Calu3 (cell line): ENCODE measurements around the gene ARHGEF26. TPM values are rescaled to one million over a fixed set of nuclear protein-coding genes. Genes with fewer than 3 reads are reported as not detected.

Source experiments
- BruUV-seq: library from RNA; stranded (reverse); fragments of 400-500 nt; replicated peaks from 2 replicates; lab custom pipeline; 2021; lab: Mats Ljungman, UMichigan
- CTCF ChIA-PET: fragments of 300-600 bp; sonication (Branson Sonifier 250); formaldehyde crosslinking; loops from one replicate; lab custom pipeline; 2022; ENCODE audit warnings: antibody characterized with exemption; lab: Charles Lee
- DNase-seq: peaks from one replicate; pipeline ENCODE4 v3.0.0; 2022
- H3K27ac Mint-ChIP-seq: one replicate; pipeline ENCODE4 v1.8.0; 2022; ENCODE audit warnings: mixed read lengths; ENCODE audit not compliant: unreplicated experiment
- H3K27me3 Mint-ChIP-seq: one replicate; pipeline ENCODE4 v1.8.0; 2022; ENCODE audit warnings: mixed read lengths; ENCODE audit not compliant: unreplicated experiment
- H3K36me3 Mint-ChIP-seq: one replicate; pipeline ENCODE4 v1.8.0; 2022; ENCODE audit warnings: mild to moderate bottlenecking, moderate library complexity, mixed read lengths; ENCODE audit not compliant: insufficient read depth, unreplicated experiment
- H3K4me1 Mint-ChIP-seq: one replicate; pipeline ENCODE4 v1.8.0; 2022; ENCODE audit warnings: mild to moderate bottlenecking, low read depth, mixed read lengths; ENCODE audit not compliant: unreplicated experiment
- H3K4me3 Mint-ChIP-seq: one replicate; pipeline ENCODE4 v1.8.0; 2022; ENCODE audit warnings: mild to moderate bottlenecking, low read depth, moderate library complexity, mixed read lengths; ENCODE audit not compliant: unreplicated experiment
- H3K9me3 Mint-ChIP-seq: one replicate; pipeline ENCODE4 v1.8.0; 2022; ENCODE audit warnings: low read depth, mixed read lengths; ENCODE audit not compliant: unreplicated experiment
- CTCF ChIP-seq: fragments of 200-600 bp; IDR thresholded peaks from one replicate; pipeline ENCODE4 v1.8.0; 2022; ENCODE audit warnings: antibody characterized with exemption; ENCODE audit not compliant: unreplicated experiment
- intact Hi-C: fragments of 100-400 bp; cut with micrococcal nuclease; formaldehyde crosslinking; loops from one replicate; pipeline ENCODE4 v1.10.0; 2022; ENCODE audit not compliant: unreplicated experiment
- total RNA-seq: library from RNA; stranded (reverse); gene quantifications from 2 replicates; pipeline ENCODE4 v1.2.3, GENCODE V29; 2022

ARHGEF26 gene
- total RNA-seq, 1 experiment from 2014 or later: 21.4 TPM

GRCh38 chr3:154210986-154211385 lies 89.8 kb downstream of the ARHGEF26 start:
- intact Hi-C loops: no loop called here
- BruUV-seq: no TSS peak
- no peaks in the 10 kb centered on the region for H3K27me3 Mint-ChIP-seq
- no peak for TF ChIP-seq CTCF
- H3K4me3 Mint-ChIP-seq: no peak overlapping the region
- no peak overlapping the region for H3K27ac Mint-ChIP-seq
- DNase-seq: no peak
- H3K9me3 Mint-ChIP-seq: peaks cover 2% of the 10 kb centered on the region
- no peaks in the 10 kb centered on the region for H3K36me3 Mint-ChIP-seq
- CTCF ChIA-PET: interaction anchor here (0.6 kb wide), 1 partner anchor 98 kb away, joined by 4 read pairs; no protein-coding TSS in a partner anchor
- H3K4me1 Mint-ChIP-seq: no peaks in the 10 kb centered on the region

DNA sequence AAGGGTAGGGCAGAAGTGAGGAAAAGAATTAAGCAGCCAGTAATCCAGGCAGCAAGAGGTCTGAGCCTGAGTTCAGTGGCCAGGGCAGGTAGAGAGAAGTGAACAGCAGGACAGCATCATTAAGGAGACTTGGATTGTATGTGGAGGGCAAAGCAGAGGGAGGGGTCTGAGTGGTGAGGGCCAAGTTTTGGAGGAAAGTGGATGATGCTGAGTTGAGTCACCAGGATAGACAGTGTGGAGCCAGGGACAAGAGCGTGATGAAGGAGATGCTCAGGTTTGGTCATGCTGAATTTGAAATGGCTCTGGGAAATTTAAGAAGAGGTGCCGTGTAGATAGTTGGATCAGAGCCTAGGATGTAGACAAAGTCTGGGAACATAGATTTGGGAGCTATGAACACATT lies 93.1 kb downstream of the ARHGEF26 start:
- H3K4me1 Mint-ChIP-seq: no peaks in the 10 kb centered on the region
- no peaks in the 10 kb centered on the region for H3K36me3 Mint-ChIP-seq
- BruUV-seq: no TSS peak
- peaks cover 2% of the 10 kb centered on the region for H3K9me3 Mint-ChIP-seq
- CTCF ChIA-PET: no interaction called here
- H3K4me3 Mint-ChIP-seq: no peak overlapping the region
- no peak for TF ChIP-seq CTCF
- no peaks in the 10 kb centered on the region for H3K27me3 Mint-ChIP-seq
- intact Hi-C loops: no loop called here
- DNase-seq: no peak
- H3K27ac Mint-ChIP-seq: no peak overlapping the region

DNA sequence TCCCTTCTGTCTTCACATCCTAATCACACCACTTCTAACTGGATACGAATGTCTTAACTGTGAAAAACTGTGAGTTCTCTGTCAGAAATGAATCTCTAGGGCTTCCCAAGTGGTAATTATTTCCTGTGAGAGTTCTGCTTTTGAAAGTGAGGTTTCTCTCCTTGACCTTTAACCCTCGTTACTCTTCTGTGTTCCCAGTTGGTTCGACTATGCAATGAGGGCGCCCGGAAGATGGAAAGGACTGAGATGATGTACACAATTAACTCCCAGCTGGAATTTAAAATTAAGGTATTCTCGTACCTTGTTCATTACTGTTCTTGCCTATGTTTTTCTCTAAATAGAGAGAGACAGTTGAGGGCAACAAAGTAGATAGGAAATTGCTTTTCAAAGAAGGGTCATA lies 96.5 kb downstream of the ARHGEF26 start:
- no peak for DNase-seq
- Mint-ChIP-seq H3K27me3 (no peaks in the 10 kb centered on the region), H3K4me1 (no peaks in the 10 kb centered on the region), H3K9me3 (no peaks in the 10 kb centered on the region), H3K36me3 (no peaks in the 10 kb centered on the region), H3K4me3 (no peak overlapping the region), H3K27ac (no peak overlapping the region)
- intact Hi-C loops: no loop called here
- CTCF ChIA-PET: no interaction called here
- TF ChIP-seq CTCF: no peak
- no TSS peak for BruUV-seq

GRCh38 chr3:154218728-154219127 lies 97.5 kb downstream of the ARHGEF26 start:
- H3K27me3 Mint-ChIP-seq: no peaks in the 10 kb centered on the region
- intact Hi-C loops: no loop called here
- no peaks in the 10 kb centered on the region for H3K36me3 Mint-ChIP-seq
- no peak overlapping the region for H3K27ac Mint-ChIP-seq
- no peak for TF ChIP-seq CTCF
- no peaks in the 10 kb centered on the region for H3K9me3 Mint-ChIP-seq
- no peak overlapping the region for H3K4me3 Mint-ChIP-seq
- CTCF ChIA-PET: no interaction called here
- H3K4me1 Mint-ChIP-seq: no peaks in the 10 kb centered on the region
- no TSS peak for BruUV-seq
- no peak for DNase-seq
